NCI-H82 (cell line): ENCODE results near the gene FBXO17.

Experiments used
- DNase-seq: peaks from one replicate; lab custom pipeline; 2025; lab: John Stamatoyannopoulos, UW

The FBXO17 gene

GRCh38 chr19:38917516-38917915 lies 58.0 kb downstream of the FBXO17 start:
- no peak for DNase-seq

GRCh38 chr19:38915329-38916321 lies 59.9 kb downstream of the FBXO17 start:
- DNase-seq = no peak

GRCh38 chr19:38913958-38914357 lies 61.6 kb downstream of the FBXO17 start:
- no peak for DNase-seq

DNA sequence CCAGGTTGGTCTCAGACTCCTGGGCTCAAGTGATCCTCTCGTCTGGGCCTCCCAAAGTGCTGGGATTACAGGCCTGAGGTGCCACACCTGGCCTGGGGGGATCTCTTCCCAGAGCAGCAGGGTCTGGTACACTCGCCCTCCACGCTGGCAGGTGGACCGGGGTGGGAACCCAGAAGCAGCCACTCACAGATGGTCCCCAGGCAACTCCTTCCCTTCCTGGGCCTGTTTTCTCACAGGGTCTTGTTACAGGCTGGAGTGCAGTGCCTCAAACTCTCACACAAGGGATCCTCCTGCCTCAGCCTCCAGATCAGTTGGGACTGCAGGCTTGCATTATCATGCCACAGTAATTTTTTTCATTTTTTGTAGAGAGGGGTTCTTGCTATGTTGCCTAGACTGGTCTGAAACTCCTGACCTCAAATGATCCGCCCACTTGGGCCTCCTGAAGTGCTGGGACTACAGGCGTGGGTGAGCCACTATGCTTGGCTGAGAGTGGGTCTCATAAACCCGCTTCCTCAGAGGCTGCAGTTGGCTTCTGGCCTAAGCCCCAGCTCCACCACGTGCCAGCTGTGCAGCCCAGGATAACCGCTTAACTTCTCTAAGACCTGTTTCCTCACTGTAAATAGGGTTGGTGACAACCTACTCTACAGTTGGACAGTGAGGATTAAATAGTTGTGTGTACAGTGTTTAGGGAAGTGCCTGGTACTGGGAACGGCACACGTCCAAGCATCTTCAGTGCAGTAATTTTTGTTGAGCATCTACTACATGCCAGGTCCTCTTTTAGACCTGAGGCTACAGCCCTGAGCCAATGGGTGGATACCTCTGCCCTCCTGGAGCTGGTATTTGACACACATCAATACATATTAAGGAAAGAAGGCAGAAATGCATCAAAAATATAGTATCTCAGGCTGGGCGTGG lies 62.7 kb downstream of the FBXO17 start:
- DNase-seq = peak; percentile 63

GRCh38 chr19:38911388-38912001 lies 64.0 kb downstream of the FBXO17 start:
- DNase-seq = no peak

GRCh38 chr19:38910488-38910887 lies 65.1 kb downstream of the FBXO17 start:
- no peak for DNase-seq

- DNase-seq = no peak
Measured at GRCh38 chr19:38908911-38909310, 66.6 kb downstream of the FBXO17 start.

DNA sequence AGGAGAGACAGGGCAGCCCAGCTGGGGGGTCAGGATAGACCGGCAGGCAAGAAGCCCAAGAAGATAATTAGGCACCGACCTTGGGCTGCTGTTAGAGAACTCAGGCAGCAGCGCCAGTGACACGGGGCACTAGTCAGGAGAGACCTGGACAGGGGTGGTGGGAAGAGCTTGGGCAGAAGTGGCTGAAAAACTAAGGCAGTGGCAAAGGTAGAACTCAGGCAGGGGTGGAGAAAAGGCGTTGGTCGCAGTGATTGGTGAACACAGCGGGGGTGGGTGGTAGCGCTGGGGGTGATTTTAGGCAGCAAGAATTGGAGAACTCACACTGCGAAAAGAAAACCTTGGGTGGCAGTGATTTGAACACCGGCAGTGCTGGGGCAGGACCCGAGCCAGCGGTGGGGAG lies 67.9 kb downstream of the FBXO17 start:
- DNase-seq = no peak

- no peak for DNase-seq
Measured at GRCh38 chr19:38907227-38907626, 68.3 kb downstream of the FBXO17 start.

DNA sequence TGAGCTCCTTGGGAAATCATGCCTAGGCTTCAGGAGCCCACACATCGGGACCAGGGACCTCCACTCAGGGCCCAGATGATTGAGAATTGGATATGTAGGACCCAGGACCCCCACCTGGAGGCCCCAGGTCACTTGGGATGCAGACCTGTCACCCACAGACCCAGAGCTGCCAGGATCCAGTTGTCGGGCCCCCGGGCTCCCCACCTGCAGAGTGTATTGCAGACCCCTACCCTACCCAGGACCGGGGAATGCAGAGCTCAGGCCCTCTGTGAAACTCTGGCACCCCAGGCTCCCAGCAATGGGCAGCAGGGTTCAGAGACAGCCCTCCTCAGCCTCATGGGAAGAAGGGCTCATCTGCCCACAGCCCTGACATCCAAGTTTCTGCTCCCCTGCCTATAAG lies 69.9 kb downstream of the FBXO17 start:
- DNase-seq = no peak

DNA sequence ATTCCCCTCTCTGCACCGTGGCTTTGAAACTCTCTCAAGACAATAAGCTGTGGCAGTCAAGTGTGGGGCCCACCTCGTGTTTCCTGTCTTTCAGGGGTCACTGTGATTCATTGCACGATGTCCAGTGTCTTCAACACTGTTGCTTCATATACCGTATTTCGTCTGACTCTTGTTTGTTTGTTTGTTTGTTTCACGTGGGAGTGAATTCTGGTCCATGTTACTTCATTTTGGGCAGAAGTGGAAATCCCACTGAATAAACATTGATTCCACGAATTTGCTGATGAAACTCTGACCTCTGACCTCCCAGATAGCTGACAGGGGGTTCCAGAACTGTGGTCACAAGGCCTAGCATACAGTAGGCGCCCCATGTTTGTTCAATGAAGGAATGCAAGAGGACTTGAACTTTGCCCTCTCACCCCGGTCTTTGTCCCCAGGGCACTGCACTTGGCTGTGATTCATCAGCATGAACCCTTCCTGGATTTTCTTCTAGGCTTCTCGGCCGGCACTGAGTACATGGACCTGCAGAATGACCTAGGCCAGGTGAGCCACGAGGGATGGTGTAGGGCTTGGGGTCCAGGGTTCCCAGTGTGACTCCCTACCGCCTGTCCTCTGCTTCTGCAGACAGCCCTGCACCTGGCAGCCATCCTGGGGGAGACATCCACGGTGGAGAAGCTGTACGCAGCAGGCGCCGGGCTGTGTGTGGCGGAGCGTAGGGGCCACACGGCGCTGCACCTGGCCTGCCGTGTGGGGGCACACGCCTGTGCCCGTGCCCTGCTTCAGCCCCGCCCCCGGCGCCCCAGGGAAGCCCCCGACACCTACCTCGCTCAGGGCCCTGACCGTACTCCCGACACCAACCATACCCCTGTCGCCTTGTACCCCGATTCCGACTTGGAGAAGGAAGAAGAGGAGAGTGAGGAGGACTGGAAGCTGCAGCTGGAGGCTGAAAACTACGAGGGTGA lies 70.7 kb downstream of the FBXO17 start:
- no peak for DNase-seq

GRCh38 chr19:38901683-38902082 lies 73.9 kb downstream of the FBXO17 start:
- no peak for DNase-seq

- DNase-seq = no peak
Measured at GRCh38 chr19:38900743-38901190, 74.8 kb downstream of the FBXO17 start.

- DNase-seq = peak; percentile 94
Measured at GRCh38 chr19:38900202-38900629, 75.3 kb downstream of the FBXO17 start.

GRCh38 chr19:38899447-38900201 lies 75.9 kb downstream of the FBXO17 start, which contains the start of the genes NFKBIB and SIRT2:
Gene NFKBIB, plus strand, starts transcription at chr19:38899969. Its CDS starts 64 bp downstream, at chr19:38900033.
Gene SIRT2, minus strand, starts transcription at chr19:38899618. Its CDS starts 97 bp downstream, at chr19:38899521.
- peak; percentile 100 for DNase-seq

- peak; percentile 48 for DNase-seq
Measured at GRCh38 chr19:38898788-38899446, 76.6 kb downstream of the FBXO17 start.

DNA sequence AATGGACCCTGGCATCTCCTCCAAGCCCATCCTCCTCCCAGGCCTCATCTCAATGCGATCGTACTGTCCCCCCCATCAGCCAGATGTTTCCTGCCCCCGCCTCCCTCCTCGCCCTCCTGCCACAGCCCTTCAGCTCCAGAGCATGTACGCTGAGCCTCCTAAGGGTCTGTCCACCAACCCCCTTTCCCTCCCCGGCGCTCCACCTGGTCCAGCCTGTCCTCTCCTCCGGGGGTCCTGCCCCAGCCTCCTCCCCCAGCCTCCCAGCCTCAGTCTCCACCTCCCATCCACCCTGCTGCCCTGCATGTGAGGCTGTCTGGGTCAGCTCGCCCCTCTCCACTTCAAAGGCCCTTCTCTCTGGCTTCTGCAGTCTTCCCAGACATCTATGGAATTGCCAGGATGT lies 80.6 kb downstream of the FBXO17 start:
- DNase-seq = no peak

- DNase-seq = no peak
Measured at GRCh38 chr19:38893341-38893771, 82.2 kb downstream of the FBXO17 start.

GRCh38 chr19:38892841-38893240 lies 82.7 kb downstream of the FBXO17 start:
- DNase-seq = peak; percentile 23
